ENCODE data around the gene KRTAP19-5.

KRTAP19-5 gene

GRCh38 chr21:30478004-30478403, 23.9 kb downstream of the KRTAP19-5 start:
- H3K36me3 ChIP-seq (ENCODE audit: control insufficient read depth, low read depth, low read length) = no peaks in the 10 kb centered on the region
- H3K27ac ChIP-seq (ENCODE audit: low read length) = no peak overlapping the region
- H3K4me1 ChIP-seq (ENCODE audit: control insufficient read depth, low read depth, low read length) = no peaks in the 10 kb centered on the region
- H3K9ac ChIP-seq (ENCODE audit: low read length) = no peak overlapping the region
- no peaks in the 10 kb centered on the region for H3K9me3 ChIP-seq (ENCODE audit: control insufficient read depth, low read depth, low read length)
- no peak overlapping the region for H3K4me3 ChIP-seq (ENCODE audit: low read length)
- no peaks in the 10 kb centered on the region for H3K27me3 ChIP-seq (ENCODE audit: control insufficient read depth, insufficient read depth, low read length)

GRCh38 chr21:30468900-30469714, 32.8 kb downstream of the KRTAP19-5 start:
- Histone ChIP-seq H3K36me3 (ENCODE audit: control insufficient read depth, low read depth, low read length) (no peaks in the 10 kb centered on the region), H3K4me3 (ENCODE audit: low read length) (no peak overlapping the region), H3K4me1 (ENCODE audit: control insufficient read depth, low read depth, low read length) (no peaks in the 10 kb centered on the region), H3K9ac (ENCODE audit: low read length) (no peak overlapping the region), H3K9me3 (ENCODE audit: control insufficient read depth, low read depth, low read length) (no peaks in the 10 kb centered on the region), H3K27me3 (ENCODE audit: control insufficient read depth, insufficient read depth, low read length) (no peaks in the 10 kb centered on the region), H3K27ac (ENCODE audit: low read length) (no peak overlapping the region)

GRCh38 chr21:30463713-30464112, 38.2 kb downstream of the KRTAP19-5 start:
- Histone ChIP-seq H3K36me3 (ENCODE audit: control insufficient read depth, low read depth, low read length) (no peaks in the 10 kb centered on the region), H3K4me3 (ENCODE audit: low read length) (no peak overlapping the region), H3K27ac (ENCODE audit: low read length) (no peak overlapping the region), H3K27me3 (ENCODE audit: control insufficient read depth, insufficient read depth, low read length) (no peaks in the 10 kb centered on the region), H3K4me1 (ENCODE audit: control insufficient read depth, low read depth, low read length) (no peaks in the 10 kb centered on the region), H3K9ac (ENCODE audit: low read length) (no peak overlapping the region), H3K9me3 (ENCODE audit: control insufficient read depth, low read depth, low read length) (no peaks in the 10 kb centered on the region)

Data from iPS-18a (cell line).